Measurements from ENCODE around the gene ABCB8.
"Not testable (repeated sequence)": the region's sequence is repeated elsewhere in the genome, so short reads cannot be mapped to it uniquely, and the experiment has no call there.

ABCB8 gene

DNA sequence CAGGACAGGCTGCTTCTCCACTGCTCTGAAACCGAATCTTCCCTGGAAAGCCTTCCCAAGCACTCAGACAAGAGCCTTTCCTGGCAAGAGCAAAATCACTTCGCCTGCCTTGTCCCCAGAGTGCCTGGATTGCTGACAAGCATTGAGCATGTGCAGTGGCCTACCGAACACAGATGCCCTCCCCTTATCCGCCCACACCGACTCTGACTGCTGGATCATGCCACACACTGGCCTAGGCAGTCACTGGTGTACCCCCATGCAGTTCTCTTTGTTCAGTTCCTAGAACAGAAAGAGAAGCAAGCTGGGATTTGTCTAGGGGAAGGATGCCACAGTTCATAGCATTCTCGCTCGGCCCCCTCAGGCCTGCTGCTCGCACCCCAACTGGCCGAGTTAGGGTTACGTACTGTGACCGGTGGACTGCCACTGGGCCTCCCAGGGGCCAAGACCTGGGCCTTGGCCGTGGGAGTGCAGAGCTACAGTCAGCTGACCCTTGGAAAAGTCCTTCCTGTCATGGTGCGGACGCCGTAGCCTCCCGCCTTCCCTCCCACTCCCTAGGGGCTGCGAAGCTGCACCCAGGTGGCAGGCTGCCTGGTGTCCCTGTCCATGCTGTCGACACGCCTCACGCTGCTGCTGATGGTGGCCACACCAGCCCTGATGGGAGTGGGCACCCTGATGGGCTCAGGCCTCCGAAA is 6.9 kb downstream of the ABCB8 start:
- no peak for DNase-seq (ENCODE audit: low read depth)

- no peak for DNase-seq (ENCODE audit: low read depth)
These were observed 7.7 kb downstream of the ABCB8 start for GRCh38 chr7:151035902-151036301.

GRCh38 chr7:151038951-151039849 is 10.9 kb downstream of the ABCB8 start:
- peak; percentile 21 for DNase-seq (ENCODE audit: low read depth)

GRCh38 chr7:151039850-151040548 is 11.7 kb downstream of the ABCB8 start:
- no peak for DNase-seq (ENCODE audit: low read depth)

DNA sequence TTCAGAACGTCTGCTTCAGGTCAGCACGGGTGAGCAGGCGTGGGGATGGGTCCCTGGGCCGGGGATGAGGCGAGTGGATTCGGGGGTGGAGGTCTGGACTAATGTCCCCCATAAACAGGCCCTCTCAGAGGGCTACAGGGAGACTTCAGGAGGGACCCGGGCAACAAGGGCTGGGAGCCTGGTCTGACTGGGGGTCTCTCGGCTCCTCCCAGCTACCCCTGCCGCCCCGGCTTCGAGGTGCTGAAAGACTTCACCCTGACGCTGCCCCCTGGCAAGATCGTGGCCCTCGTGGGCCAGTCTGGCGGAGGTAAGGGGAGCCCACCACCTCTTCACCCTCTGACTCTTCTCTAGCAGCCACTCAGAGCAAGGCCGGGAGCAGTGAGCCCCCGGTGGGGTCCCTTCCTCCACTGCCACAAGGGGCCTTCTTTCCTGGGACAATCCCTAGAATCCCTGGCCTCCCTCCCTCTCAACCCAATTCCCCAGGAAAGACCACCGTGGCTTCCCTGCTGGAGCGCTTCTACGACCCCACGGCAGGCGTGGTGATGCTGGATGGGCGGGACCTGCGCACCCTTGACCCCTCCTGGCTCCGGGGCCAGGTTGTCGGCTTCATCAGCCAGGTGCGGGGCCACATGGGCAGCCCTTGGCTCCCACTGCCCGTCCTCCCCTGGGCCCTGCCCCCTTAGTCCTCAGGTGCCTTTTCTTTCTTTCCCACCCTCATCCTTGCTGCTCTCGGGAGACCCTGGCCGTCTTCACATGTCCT is 12.5 kb downstream of the ABCB8 start:
- no peak for DNase-seq (ENCODE audit: low read depth)

GRCh38 chr7:151043449-151043848 is 15.2 kb downstream of the ABCB8 start:
- DNase-seq (ENCODE audit: low read depth) = not testable (repeated sequence)

DNA sequence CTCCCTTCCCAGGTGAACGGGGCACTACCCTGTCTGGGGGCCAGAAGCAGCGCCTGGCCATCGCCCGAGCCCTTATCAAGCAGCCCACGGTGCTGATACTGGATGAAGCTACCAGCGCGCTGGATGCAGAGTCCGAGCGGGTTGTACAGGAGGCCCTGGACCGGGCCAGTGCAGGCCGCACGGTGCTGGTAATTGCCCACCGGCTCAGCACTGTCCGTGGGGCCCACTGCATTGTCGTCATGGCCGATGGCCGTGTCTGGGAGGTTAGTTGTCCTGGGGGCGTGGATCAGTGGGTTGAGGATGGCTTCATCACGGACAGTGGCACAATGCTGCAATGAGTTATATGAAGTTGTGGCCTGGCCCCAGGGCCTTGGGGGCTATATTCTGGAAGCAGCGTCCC is 15.7 kb downstream of the ABCB8 start:
- DNase-seq (ENCODE audit: low read depth) = no peak

DNA sequence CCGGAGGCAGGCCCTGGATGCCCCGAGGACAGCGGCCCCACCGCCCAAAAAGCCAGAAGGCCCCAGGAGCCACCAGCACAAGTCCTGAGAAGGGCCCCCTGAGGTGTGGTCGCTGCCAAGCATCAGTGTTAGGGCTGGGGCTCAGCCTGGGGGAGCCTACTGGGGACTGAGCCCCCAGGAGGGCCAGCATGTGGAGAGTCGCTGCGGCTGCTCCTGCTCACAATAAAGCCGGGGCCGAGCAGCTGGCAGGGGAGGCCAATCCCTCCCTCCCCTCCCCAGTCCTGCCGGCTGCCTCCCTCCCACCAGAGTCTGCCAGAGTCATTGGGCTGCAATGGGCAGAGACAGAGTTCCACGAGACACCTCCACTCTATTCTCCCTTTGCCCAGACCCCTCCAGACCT is 17.0 kb downstream of the ABCB8 start:
- DNase-seq (ENCODE audit: low read depth) = no peak

- DNase-seq (ENCODE audit: low read depth) = no peak
These were observed 17.7 kb downstream of the ABCB8 start for GRCh38 chr7:151045967-151046366.

DNA sequence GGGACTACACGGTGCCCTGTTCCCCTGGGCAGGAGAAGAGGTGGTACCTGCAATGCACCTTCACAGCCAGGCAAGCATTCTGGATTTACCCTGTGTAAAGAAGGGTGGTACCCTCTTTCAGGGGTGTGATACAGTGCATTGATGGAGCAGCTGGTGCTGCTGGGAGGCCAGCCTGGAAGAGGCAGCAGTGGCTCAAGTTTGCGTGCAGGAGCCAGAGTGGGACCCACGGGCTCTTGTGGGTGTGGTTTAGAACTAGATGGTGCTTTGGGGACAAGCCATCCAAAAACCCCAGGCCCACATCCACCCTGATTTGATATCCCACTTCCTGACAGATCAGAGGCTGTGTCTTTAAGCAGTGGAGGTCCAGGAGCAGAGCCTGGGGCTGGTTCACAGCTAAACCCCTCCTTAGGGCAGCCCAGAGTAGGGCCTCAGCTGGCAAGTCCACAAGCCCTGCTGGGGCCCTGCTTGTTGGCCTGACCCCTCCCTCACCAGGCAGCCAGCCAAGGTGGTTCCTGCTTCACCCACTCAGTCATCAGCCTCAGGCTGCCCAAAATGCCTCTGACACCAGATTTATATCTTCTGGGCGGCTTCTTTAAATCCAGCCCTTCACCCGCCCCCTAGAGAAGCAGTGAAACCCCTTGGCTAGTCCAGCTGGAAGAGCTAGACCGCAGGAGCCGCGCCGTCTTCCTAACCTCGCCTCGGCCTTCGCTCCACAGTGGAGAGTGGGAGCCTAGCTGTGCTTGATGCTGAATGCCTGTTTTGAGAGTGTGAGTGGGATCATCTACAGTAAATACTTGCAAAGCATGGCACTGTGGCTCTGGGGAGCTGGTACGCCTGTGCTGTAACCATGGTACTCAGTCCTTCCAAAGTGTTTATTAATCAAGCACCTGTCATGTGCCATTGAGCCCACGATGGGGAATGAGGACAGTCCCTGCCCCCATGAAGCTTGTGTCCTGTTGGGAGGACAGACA is 18.6 kb downstream of the ABCB8 start:
- no peak for DNase-seq (ENCODE audit: low read depth)

- DNase-seq (ENCODE audit: low read depth) = no peak
These were observed 19.9 kb downstream of the ABCB8 start, which contains the start of gene ASIC3 for GRCh38 chr7:151047976-151048815. TSS of gene ASIC3 (plus strand) at chr7:151048531. CDS start at chr7:151048886, 355 bp downstream.

DNA sequence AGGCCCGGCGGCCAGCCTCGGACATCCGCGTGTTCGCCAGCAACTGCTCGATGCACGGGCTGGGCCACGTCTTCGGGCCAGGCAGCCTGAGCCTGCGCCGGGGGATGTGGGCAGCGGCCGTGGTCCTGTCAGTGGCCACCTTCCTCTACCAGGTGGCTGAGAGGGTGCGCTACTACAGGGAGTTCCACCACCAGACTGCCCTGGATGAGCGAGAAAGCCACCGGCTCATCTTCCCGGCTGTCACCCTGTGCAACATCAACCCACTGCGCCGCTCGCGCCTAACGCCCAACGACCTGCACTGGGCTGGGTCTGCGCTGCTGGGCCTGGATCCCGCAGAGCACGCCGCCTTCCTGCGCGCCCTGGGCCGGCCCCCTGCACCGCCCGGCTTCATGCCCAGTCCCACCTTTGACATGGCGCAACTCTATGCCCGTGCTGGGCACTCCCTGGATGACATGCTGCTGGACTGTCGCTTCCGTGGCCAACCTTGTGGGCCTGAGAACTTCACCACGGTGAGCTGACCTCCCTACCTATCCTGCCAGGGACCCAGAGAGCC is 20.7 kb downstream of the ABCB8 start:
- no peak for DNase-seq (ENCODE audit: low read depth)

- peak; percentile 29 for DNase-seq (ENCODE audit: low read depth)
These were observed 22.9 kb downstream of the ABCB8 start for GRCh38 chr7:151051108-151051507.

GRCh38 chr7:151053096-151053495 is 24.8 kb downstream of the ABCB8 start:
- DNase-seq (ENCODE audit: low read depth) = no peak

GRCh38 chr7:151053751-151054150 is 25.5 kb downstream of the ABCB8 start:
- DNase-seq (ENCODE audit: low read depth) = no peak

GRCh38 chr7:151056283-151056665 is 28.0 kb downstream of the ABCB8 start:
- DNase-seq (ENCODE audit: low read depth) = no peak

DNA sequence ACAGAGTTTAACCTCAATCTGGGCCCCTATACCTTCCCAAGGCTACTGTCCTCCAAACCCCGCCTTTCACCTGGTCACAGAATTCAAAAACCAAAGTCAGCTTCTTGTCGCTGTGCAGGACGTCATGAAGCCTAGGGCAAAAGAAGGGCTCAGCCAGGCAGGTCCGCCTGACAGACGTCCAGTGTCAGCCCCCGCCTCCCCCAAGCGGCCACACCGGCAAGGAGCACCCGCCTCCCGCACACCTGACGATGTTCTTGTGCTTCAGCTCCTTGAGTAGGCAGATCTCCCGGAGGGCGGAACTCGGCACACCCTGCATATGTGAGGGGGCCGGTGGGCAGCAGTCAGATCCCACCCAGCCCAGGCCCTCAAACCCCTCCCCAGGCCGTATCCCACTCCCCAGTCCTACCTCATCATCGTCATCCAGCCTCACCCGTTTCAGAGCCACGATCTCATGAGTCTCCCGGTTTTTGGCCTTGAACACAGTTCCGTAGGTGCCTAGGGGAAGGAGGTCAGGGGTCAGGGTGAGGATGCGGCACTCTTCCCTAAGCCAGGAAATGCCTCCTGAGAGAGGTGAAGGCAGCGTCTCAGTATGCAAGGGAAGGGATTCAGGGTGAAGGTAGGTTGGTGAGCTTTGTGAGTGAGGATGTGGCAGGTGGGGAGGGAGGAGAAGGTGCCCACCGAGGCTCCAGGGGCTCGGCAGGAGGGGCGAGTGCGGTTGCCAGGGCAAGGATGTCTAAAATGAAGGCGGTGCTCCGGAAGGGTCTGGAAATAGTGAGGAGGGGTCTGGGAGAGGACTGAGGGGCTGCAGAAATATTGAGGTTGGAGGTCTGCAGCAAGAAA is 28.6 kb downstream of the ABCB8 start:
- no peak for DNase-seq (ENCODE audit: low read depth)

DNA sequence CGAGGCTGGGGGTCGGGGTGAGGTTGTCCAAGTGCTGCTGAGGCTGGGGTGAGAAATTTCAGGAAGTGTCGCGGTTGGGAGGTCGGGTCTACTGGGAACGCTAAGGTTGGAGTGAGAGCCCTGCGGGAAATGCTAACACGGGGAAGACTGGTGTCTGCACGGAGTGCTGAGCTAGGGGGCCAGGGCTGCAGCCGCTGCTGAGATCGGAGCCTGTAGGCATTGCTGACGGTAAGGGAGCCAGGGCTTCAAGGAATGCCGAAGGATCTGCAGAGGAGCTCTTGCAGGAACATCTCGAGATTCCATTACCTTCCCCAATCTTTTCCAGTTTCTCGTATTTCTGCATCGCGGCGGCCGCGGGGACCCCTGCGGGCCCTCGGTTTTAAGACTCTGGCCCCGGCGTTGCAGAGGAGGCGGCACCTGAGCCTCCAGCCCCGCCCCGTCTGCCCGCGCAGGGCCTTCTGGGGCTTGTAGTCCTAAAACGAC is 29.3 kb downstream of the ABCB8 start, which contains the start of gene CDK5:
Gene CDK5, minus strand, starts transcription at position 392 of the 483 bp plus-strand sequence. Its CDS starts 49 bp downstream, at position 343.
- DNase-seq (ENCODE audit: low read depth) = no peak

Data from activated T-cell treated with anti-CD3 and anti-CD28 coated beads for 1 hour (primary cell).